Lung (tissue), 12 donors: ENCODE measurements around the gene HTT. TPM values are rescaled to one million over a fixed set of nuclear protein-coding genes. Genes with fewer than 3 reads are reported as not detected.

ENCODE experiments used
- ATAC-seq: fragments of 200-7000 bp; cut with Tn5 transposase; one replicate; pipeline ENCODE4 v1.9.1; 2020; ENCODE audit warnings: moderate number of reproducible peaks; ENCODE audit not compliant: insufficient read depth, low FRiP score
- DNase-seq, 3 donors: peaks; one replicate each; pipeline ENCODE4 v3.0.0-alpha.2; 2013 to 2017
- H3K27ac ChIP-seq, 2 donors: one replicate each; pipeline ENCODE4 v1.5.1; 2013; ENCODE audit warnings: mild to moderate bottlenecking in 2 of 2, moderate library complexity in 2 of 2, control low read depth in 1 of 2, inconsistent platforms in 1 of 2, low read depth in 1 of 2, low read length in 1 of 2
- H3K27me3 ChIP-seq, 3 donors: one replicate each; pipeline ENCODE4 v1.5.1; 2013; ENCODE audit warnings: low read length in 2 of 3; ENCODE audit not compliant: control insufficient read depth in 3 of 3, insufficient read depth in 3 of 3
- H3K36me3 ChIP-seq, 4 donors: one replicate each; pipeline ENCODE4 v1.5.1; 2013; ENCODE audit warnings: low read length in 4 of 4, mild to moderate bottlenecking in 1 of 4, moderate library complexity in 1 of 4; ENCODE audit not compliant: control insufficient read depth in 4 of 4, insufficient read depth in 4 of 4
- H3K4me1 ChIP-seq, 5 donors: one replicate each; pipeline ENCODE4 v1.5.1; 2013; ENCODE audit warnings: low read length in 5 of 5, mild to moderate bottlenecking in 2 of 5, moderate library complexity in 1 of 5; ENCODE audit not compliant: control insufficient read depth in 5 of 5, insufficient read depth in 5 of 5
- H3K4me3 ChIP-seq: one replicate; pipeline ENCODE4 v1.5.1; 2013; ENCODE audit warnings: mild to moderate bottlenecking, control low read depth, moderate library complexity
- H3K9ac ChIP-seq, 2 donors: one replicate each; pipeline ENCODE4 v1.5.1; 2013; ENCODE audit warnings: low read length in 2 of 2, control low read depth in 1 of 2; ENCODE audit not compliant: insufficient read depth in 1 of 2
- H3K9me3 ChIP-seq, 4 donors: one replicate each; pipeline ENCODE4 v1.5.1; 2013; ENCODE audit warnings: low read length in 3 of 4, mild to moderate bottlenecking in 1 of 4, moderate library complexity in 1 of 4; ENCODE audit not compliant: control insufficient read depth in 4 of 4, insufficient read depth in 3 of 4
- WGBS, 2 donors: extraction: QIAGEN DNeasy Blood & Tissue Kit; methylation state at CpG; one replicate each; pipeline ENCODE4 v1.1.7; 2013; 5-methylcytosine and 5-hydroxymethylcytosine counted together
- polyA plus RNA-seq, 2 donors: library from polyadenylated mRNA; stranded (reverse); fragments of 200-250 nt; gene quantifications; one replicate each; pipeline ENCODE4 v1.2.1, GENCODE V29; 2013
- total RNA-seq, 2 donors: library from RNA; depleted of rRNA in 1 of 2; stranded (reverse); fragments of >200 nt in 1 of 2; gene quantifications; one replicate each; pipeline ENCODE4 v1.2.1, GENCODE V29; 2014 to 2021
- TF ChIP-seq, protein P1 (sequence below): IDR thresholded peaks from 2 replicates; pipeline ENCODE4 v1.5.1; 2012; ENCODE audit warnings: mild to moderate bottlenecking; ENCODE audit errors: control extremely low read depth, extremely low read depth
- donor health status: control.
- donor health status: control.
- donor health status: Bipolar disorder and iron deficiency.
- donor health status: healthy.
- donor health status: DM: yes; HTN: yes; CAD: no.

The HTT gene
- total and polyA plus RNA-seq, 4 donors, result 17.0 to 109 (median 48.4) TPM

DNA sequence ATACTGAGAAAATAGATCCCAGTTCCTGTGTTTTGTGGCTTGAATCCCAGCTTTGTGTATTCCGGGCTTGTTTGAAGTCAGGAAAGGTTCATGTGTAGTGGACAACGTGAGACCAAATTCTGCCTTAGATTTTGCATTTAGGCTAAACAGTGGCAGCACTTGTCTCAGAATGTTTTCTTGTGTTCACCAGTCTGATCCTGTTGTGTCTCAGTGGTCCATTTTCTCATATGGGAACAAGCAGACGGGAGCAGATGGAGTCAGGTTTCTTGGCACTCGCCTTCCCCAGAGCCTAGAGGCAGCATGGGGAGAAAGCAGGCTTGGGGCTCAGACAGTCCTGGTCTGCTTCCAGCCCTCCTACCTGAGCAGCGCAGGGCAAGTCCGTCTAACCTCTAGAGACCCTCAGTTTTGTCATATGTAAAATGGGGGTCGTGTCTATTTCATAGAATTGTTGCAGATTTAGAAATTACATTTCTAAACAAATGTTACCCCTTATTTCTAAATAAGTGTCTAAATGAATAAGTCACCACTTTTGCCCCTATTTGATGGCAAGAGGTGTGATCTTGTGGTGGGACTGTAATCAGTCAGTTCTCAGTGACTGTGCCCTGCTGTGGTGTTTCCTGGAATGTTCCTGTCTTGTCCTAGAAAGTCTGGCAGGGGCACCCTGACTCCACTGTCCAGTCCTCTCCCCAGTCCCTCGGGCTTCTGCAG is 146.1 kb downstream of the HTT start:
- H3K9ac ChIP-seq, result no peak overlapping the region

DNA sequence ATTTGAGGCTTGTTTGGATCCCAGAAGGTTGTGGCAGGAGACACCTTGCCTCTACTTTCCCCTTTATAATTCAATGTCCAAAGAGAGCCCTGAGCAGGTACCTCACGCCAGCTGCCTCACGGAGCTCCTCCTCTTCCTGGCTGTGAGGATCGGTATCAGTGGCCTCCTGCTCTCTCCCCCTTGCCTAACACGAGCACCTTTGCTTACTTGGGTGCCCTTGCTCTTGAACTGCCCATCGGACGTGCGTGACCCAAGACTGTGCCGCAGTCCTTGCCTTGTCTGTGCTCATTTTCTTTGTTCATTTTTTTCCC is 146.7 kb downstream of the HTT start:
- ATAC-seq (no peak), DNase-seq (no peak)
- Histone ChIP-seq H3K27me3 (no peaks in the 10 kb centered on the region), H3K9ac (no peak overlapping the region), H3K27ac (no peak overlapping the region), H3K36me3 (peaks cover 13 to 67% (median 59%) of the 10 kb centered on the region in 4 donors), H3K9me3 (no peaks in the 10 kb centered on the region), H3K4me3 (no peak overlapping the region), H3K4me1 (peaks cover 0 to 6% (median 3%) of the 10 kb centered on the region in 5 donors)
- TF ChIP-seq, protein P1, sequence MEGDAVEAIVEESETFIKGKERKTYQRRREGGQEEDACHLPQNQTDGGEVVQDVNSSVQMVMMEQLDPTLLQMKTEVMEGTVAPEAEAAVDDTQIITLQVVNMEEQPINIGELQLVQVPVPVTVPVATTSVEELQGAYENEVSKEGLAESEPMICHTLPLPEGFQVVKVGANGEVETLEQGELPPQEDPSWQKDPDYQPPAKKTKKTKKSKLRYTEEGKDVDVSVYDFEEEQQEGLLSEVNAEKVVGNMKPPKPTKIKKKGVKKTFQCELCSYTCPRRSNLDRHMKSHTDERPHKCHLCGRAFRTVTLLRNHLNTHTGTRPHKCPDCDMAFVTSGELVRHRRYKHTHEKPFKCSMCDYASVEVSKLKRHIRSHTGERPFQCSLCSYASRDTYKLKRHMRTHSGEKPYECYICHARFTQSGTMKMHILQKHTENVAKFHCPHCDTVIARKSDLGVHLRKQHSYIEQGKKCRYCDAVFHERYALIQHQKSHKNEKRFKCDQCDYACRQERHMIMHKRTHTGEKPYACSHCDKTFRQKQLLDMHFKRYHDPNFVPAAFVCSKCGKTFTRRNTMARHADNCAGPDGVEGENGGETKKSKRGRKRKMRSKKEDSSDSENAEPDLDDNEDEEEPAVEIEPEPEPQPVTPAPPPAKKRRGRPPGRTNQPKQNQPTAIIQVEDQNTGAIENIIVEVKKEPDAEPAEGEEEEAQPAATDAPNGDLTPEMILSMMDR, result no peak
- WGBS, 2 donors, result 94 to 96% methylated on average over 8 of the region's 8 CpGs

More for the DNA sequence above, 146.1 kb downstream of the HTT start:
- TF ChIP-seq, protein P1, result no peak
- no peak overlapping the region for H3K4me3 ChIP-seq
- WGBS, 2 donors, result 86 to 87% methylated on average over 8 of the region's 8 CpGs
- no peaks in the 10 kb centered on the region for H3K9me3 ChIP-seq
- peaks cover 18 to 70% (median 62%) of the 10 kb centered on the region in 4 donors for H3K36me3 ChIP-seq
- H3K4me1 ChIP-seq, result peaks cover 0 to 6% (median 0%) of the 10 kb centered on the region in 5 donors
- no peak for ATAC-seq
- no peak overlapping the region for H3K27ac ChIP-seq
- no peaks in the 10 kb centered on the region for H3K27me3 ChIP-seq
- no peak for DNase-seq

DNA sequence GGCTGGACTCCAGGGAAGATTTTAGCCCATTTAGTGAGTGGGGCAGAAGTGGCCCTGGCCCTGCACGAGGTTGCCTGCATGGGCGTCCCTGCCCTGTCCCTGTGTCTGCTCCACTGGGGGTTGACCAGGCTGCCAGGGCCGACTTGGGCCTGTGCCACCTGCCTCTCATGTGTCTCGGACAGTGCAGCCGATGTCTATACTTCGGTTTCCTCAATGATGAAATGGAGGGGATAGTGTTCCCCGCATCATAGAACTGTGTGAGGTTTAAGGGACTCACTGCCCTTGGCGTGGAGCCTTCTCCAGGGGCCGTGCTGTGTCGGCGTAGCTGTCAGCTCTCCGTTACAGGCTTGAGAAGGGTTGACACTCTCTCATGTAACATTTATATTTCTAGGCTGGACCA is 147.5 kb downstream of the HTT start:
- Histone ChIP-seq H3K4me1 (peaks cover 0 to 7% (median 3%) of the 10 kb centered on the region in 5 donors), H3K27ac (no peak overlapping the region), H3K4me3 (no peak overlapping the region), H3K36me3 (peaks cover 12 to 67% (median 57%) of the 10 kb centered on the region in 4 donors), H3K9ac (no peak overlapping the region), H3K9me3 (no peaks in the 10 kb centered on the region), H3K27me3 (no peaks in the 10 kb centered on the region)
- TF ChIP-seq, protein P1, result no peak
- no peak for DNase-seq
- 95 to 98% methylated on average over 12 of the region's 12 CpGs for WGBS, 2 donors
- ATAC-seq, result no peak
